Measurements from ENCODE around the gene RAP1GAP2. TPM values are rescaled to one million over a fixed set of nuclear protein-coding genes. Genes with fewer than 3 reads are reported as not detected.

Gene RAP1GAP2
- total RNA-seq, 1 donor: 2.9 TPM

DNA sequence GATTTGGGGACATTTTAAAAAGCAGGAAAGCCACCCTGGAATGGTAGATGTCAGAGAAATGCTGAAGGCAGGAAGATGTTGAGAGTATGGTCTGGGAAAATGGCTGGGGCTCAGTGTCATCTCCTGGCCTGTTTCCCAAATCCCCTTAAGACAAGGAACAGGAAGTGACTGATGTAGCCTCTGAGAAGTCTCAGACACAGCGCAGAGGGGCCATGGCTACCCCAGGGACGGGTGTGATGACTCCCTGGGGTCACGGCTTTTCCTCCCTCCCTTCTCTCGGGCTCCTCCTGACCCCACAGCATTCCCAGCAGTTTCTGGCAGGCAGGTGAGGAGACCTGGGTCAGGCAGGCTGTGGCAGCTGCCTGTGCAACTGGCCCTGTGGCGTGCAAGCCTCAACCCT lies 45.4 kb downstream of the RAP1GAP2 start:
- no peak for DNase-seq (ENCODE audit: insufficient read length, low spot score, missing footprints)

DNA sequence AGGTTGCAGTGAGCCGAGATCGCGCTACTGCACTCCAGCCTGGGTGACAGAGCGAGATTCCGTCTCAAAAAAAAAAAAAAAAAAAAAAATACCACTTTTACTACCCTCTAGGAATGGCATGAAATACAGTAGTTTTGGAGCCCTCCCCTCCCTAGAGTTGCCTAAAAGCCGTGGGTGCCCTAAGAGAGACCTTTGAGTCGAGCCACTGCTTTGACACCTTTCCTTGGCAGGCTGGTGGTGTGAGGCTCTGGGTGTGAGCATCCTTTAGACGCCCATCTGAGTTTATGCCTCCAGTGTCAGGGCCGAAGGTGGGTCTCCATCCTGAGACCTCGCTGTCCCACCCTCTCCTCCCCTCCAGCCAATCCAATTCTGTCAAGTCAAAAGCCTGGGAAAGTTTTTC lies 46.2 kb downstream of the RAP1GAP2 start:
- no peak for DNase-seq (ENCODE audit: insufficient read length, low spot score, missing footprints)
- H3K36me3 ChIP-seq (ENCODE audit: insufficient read depth, low read length): no peaks in the 10 kb centered on the region
- no peaks in the 10 kb centered on the region for H3K9me3 ChIP-seq (ENCODE audit: low read depth, low read length)
- H3K27me3 ChIP-seq (ENCODE audit: insufficient read depth, low read length): no peaks in the 10 kb centered on the region
- no peak overlapping the region for H2AFZ ChIP-seq (ENCODE audit: low read length)
- H3K4me3 ChIP-seq (ENCODE audit: insufficient read depth, low read length): no peak overlapping the region
- TF ChIP-seq, protein P1, sequence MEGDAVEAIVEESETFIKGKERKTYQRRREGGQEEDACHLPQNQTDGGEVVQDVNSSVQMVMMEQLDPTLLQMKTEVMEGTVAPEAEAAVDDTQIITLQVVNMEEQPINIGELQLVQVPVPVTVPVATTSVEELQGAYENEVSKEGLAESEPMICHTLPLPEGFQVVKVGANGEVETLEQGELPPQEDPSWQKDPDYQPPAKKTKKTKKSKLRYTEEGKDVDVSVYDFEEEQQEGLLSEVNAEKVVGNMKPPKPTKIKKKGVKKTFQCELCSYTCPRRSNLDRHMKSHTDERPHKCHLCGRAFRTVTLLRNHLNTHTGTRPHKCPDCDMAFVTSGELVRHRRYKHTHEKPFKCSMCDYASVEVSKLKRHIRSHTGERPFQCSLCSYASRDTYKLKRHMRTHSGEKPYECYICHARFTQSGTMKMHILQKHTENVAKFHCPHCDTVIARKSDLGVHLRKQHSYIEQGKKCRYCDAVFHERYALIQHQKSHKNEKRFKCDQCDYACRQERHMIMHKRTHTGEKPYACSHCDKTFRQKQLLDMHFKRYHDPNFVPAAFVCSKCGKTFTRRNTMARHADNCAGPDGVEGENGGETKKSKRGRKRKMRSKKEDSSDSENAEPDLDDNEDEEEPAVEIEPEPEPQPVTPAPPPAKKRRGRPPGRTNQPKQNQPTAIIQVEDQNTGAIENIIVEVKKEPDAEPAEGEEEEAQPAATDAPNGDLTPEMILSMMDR (IDR thresholded peaks at IDR 0.05; ENCODE audit: extremely low read depth, low read depth, low read length): no peak
- H4K20me1 ChIP-seq (ENCODE audit: insufficient read depth, low read length): no peaks in the 10 kb centered on the region
- no peak overlapping the region for H3K4me2 ChIP-seq (ENCODE audit: insufficient read depth, low read length)
- H3K79me2 ChIP-seq (ENCODE audit: insufficient read depth, low read length): no peaks in the 10 kb centered on the region
- no peak overlapping the region for H3K27ac ChIP-seq (ENCODE audit: low read depth, low read length)
- H3K4me1 ChIP-seq (ENCODE audit: insufficient read depth, low read length): peaks cover 6% of the 10 kb centered on the region

More for the DNA sequence above, 45.4 kb downstream of the RAP1GAP2 start:
- Histone ChIP-seq H3K36me3 (ENCODE audit: insufficient read depth, low read length) (no peaks in the 10 kb centered on the region), H3K9me3 (ENCODE audit: low read depth, low read length) (no peaks in the 10 kb centered on the region), H2AFZ (ENCODE audit: low read length) (peak overlapping the region; percentile 77), H3K79me2 (ENCODE audit: insufficient read depth, low read length) (no peaks in the 10 kb centered on the region), H4K20me1 (ENCODE audit: insufficient read depth, low read length) (no peaks in the 10 kb centered on the region), H3K4me2 (ENCODE audit: insufficient read depth, low read length) (no peak overlapping the region), H3K27me3 (ENCODE audit: insufficient read depth, low read length) (no peaks in the 10 kb centered on the region), H3K4me1 (ENCODE audit: insufficient read depth, low read length) (peaks cover 6% of the 10 kb centered on the region), H3K4me3 (ENCODE audit: insufficient read depth, low read length) (no peak overlapping the region), H3K27ac (ENCODE audit: low read depth, low read length) (no peak overlapping the region)
- TF ChIP-seq, protein P1 (IDR thresholded peaks at IDR 0.05; ENCODE audit: extremely low read depth, low read depth, low read length): no peak

DNA sequence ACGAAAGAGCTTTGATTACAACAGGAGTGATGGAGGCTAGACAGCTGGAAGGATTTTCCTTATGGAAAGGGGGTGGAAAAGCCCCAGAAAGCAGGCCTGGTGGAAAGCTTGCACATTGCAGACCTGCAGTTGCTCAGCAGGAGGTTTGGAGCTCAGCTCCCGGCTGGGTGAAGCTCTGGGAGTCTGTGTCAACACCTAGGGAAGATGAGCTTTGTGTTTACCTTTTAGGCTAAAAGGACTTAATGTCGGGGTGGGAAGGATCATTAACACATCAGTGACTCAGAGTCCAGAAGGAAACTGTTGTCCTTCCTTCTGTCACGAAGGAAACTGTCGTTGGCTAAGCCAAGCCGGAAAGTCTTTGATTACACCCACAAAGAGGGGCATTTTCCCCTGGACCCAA lies 48.2 kb downstream of the RAP1GAP2 start:
- H3K4me2 ChIP-seq (ENCODE audit: insufficient read depth, low read length): no peak overlapping the region
- DNase-seq (ENCODE audit: insufficient read length, low spot score, missing footprints): no peak
- no peaks in the 10 kb centered on the region for H3K79me2 ChIP-seq (ENCODE audit: insufficient read depth, low read length)
- H3K36me3 ChIP-seq (ENCODE audit: insufficient read depth, low read length): no peaks in the 10 kb centered on the region
- peaks cover 6% of the 10 kb centered on the region for H3K4me1 ChIP-seq (ENCODE audit: insufficient read depth, low read length)
- H4K20me1 ChIP-seq (ENCODE audit: insufficient read depth, low read length): no peaks in the 10 kb centered on the region
- TF ChIP-seq, protein P1 (IDR thresholded peaks at IDR 0.05; ENCODE audit: extremely low read depth, low read depth, low read length): peak; percentile 10
- peak overlapping the region; percentile 70 for H2AFZ ChIP-seq (ENCODE audit: low read length)
- no peak overlapping the region for H3K27ac ChIP-seq (ENCODE audit: low read depth, low read length)
- no peaks in the 10 kb centered on the region for H3K9me3 ChIP-seq (ENCODE audit: low read depth, low read length)
- H3K4me3 ChIP-seq (ENCODE audit: insufficient read depth, low read length): no peak overlapping the region
- H3K27me3 ChIP-seq (ENCODE audit: insufficient read depth, low read length): no peaks in the 10 kb centered on the region

DNA sequence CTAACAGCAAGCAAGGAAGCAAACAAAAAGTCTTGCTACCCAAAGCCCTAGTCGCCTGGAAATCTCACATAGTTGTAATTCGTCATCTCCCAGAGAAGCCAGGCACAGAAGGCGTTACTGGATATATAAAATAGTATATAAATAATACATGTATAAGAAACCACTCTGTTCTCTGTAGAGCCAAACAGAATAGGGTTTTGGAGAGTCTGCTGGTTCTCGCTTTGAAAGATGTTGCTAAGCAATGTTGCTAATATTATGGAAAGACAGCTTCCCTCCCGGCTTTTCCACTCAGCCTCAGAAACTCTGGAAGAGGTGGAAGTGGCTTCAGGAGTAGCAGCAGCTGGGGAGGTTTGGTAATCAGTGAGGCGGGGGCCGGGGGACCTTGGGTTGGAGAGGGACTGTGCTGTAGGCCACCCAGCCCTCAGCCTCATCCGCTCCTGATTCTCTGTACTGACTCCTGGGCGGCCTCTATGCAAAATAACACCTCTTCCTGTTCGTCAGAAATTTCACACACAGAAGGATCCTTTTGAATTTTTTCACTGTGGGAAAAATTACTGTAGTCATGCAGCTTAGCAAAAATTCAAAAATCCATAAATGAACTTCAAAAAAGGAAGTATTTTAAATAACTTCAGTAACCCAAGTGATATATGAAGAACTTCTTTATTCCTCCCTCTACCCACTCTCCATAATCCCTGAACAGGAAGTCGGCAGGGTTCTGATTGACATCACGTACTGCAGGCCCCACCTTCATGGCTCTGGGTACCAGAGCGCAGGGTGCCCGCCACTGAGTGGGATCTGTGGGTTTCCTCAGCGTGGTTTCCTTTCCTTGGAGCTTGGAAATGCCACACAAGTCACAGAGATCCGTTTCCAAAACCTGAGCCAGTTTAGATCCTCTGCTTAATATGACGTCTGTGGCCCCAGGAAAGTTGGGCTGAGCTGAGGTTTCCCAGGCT lies 51.4 kb downstream of the RAP1GAP2 start:
- H3K4me2 ChIP-seq (ENCODE audit: insufficient read depth, low read length): no peak overlapping the region
- TF ChIP-seq, protein P1 (IDR thresholded peaks at IDR 0.05; ENCODE audit: extremely low read depth, low read depth, low read length): no peak
- peak overlapping the region; percentile 86 for H2AFZ ChIP-seq (ENCODE audit: low read length)

More for the DNA sequence above, 51.4 kb downstream of the RAP1GAP2 start:
- H3K79me2 ChIP-seq (ENCODE audit: insufficient read depth, low read length): no peaks in the 10 kb centered on the region
- peaks cover 3% of the 10 kb centered on the region for H3K4me1 ChIP-seq (ENCODE audit: insufficient read depth, low read length)
- H4K20me1 ChIP-seq (ENCODE audit: insufficient read depth, low read length): no peaks in the 10 kb centered on the region
- no peaks in the 10 kb centered on the region for H3K36me3 ChIP-seq (ENCODE audit: insufficient read depth, low read length)
- H3K27ac ChIP-seq (ENCODE audit: low read depth, low read length): peak overlapping the region; percentile 50
- no peak for DNase-seq (ENCODE audit: insufficient read length, low spot score, missing footprints)
- H3K27me3 ChIP-seq (ENCODE audit: insufficient read depth, low read length): no peaks in the 10 kb centered on the region
- no peak overlapping the region for H3K4me3 ChIP-seq (ENCODE audit: insufficient read depth, low read length)
- no peaks in the 10 kb centered on the region for H3K9me3 ChIP-seq (ENCODE audit: low read depth, low read length)
